ENCODE data around the gene TMED7. TPM values are rescaled to one million over a fixed set of nuclear protein-coding genes. Genes with fewer than 3 reads are reported as not detected.

Gene TMED7
- total RNA-seq, 4 donors from 2014 or later: 53.1 to 122 (median 68.6) TPM

DNA sequence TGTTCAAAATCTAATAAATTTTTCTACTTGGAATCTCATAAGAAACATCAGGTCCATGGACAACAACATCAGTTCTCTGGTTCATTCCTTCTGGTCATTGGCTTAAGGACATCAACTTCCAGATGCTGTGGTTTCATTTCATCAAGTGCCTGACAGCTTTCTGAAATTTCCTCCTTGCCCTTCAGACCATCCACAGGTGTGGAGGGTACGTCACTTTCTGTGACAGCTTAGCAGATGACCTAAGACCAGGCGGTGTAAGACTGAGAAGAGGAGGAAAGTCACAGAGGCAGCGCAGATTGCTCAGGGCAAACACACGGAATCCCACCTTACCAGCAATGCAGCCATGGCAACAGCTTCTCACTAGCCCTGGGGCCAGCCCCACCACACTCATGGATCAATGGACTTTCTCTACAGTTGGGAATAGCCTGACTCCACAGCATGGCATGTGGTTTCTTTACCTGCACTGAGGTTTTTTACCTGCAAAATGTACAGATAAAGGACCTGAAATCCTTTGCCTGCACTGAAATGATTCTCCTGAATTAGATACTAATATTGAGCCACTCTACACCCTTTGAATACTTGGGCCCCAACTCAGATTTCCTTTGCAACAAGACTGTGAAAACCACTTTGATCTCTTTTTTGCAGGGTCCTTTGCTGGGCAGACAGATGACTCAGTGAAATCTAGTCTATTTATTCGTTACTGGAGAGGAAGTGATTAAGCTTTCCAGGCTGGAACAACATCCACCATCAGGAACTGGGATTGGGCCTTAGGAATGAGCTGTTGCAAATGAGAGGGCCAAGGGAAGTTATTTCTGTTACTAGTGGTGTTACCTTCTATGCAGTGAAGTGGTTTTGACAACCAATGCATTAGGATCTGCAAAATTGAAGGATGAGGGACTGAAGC lies 50.4 kb downstream of the TMED7 start:
- intact Hi-C loops (cut with DNase I; ENCODE audit: low total_unique reads): no loop called here
- Histone ChIP-seq H3K4me3 (no peak overlapping the region), H3K27me3 (no peaks in the 10 kb centered on the region), H3K9me3 (no peaks in the 10 kb centered on the region), H3K36me3 (no peaks in the 10 kb centered on the region), H3K4me1 (peaks cover 14 to 21% of the 10 kb centered on the region in 2 donors), H3K27ac (no peak overlapping the region)
- no peak for DNase-seq
- no peak for ATAC-seq
- TF ChIP-seq POLR2A (IDR thresholded peaks at IDR 0.05): no peak
- TF ChIP-seq, protein P1, sequence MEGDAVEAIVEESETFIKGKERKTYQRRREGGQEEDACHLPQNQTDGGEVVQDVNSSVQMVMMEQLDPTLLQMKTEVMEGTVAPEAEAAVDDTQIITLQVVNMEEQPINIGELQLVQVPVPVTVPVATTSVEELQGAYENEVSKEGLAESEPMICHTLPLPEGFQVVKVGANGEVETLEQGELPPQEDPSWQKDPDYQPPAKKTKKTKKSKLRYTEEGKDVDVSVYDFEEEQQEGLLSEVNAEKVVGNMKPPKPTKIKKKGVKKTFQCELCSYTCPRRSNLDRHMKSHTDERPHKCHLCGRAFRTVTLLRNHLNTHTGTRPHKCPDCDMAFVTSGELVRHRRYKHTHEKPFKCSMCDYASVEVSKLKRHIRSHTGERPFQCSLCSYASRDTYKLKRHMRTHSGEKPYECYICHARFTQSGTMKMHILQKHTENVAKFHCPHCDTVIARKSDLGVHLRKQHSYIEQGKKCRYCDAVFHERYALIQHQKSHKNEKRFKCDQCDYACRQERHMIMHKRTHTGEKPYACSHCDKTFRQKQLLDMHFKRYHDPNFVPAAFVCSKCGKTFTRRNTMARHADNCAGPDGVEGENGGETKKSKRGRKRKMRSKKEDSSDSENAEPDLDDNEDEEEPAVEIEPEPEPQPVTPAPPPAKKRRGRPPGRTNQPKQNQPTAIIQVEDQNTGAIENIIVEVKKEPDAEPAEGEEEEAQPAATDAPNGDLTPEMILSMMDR (IDR thresholded peaks at IDR 0.05 in 4 of 5, conservative IDR thresholded peaks at IDR 0.05 in 1 of 5): no peak
- in situ Hi-C loops (cut with MboI; ENCODE audit: low sequenced_read_pairs in 4 of 4): loop anchor here in 1 of 4 donors (5.0 kb wide), 1 partner anchor 263 kb away; no protein-coding TSS in a partner anchor

DNA sequence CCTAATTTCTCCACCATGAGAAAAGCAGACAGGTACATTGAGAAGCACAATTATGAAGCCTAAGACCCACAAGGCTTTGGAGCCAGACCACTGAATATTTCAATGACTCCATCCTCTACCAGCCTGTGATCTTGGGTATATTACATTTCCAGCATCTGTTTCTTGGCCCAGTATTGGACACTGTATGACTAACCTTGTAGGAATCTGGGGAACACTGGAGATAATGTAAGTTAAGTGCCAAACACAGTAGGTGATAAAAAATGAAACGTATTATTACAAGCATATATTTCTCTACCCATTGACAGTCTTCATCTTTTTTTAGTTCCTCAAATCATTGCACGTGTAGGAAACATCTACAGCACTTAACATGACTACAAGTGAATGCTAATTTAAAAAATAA lies 52.7 kb downstream of the TMED7 start:
- ATAC-seq: no peak
- Histone ChIP-seq H3K27me3 (no peaks in the 10 kb centered on the region), H3K9me3 (no peaks in the 10 kb centered on the region), H3K36me3 (no peaks in the 10 kb centered on the region), H3K4me3 (no peak overlapping the region), H3K27ac (no peak overlapping the region), H3K4me1 (peaks cover 24 to 34% of the 10 kb centered on the region in 2 donors)
- DNase-seq: no peak
- intact Hi-C loops (cut with DNase I; ENCODE audit: low total_unique reads): loop anchor here (5.0 kb wide), 1 partner anchor 196 kb away; no protein-coding TSS in a partner anchor
- TF ChIP-seq, protein P1 (IDR thresholded peaks at IDR 0.05 in 4 of 5, conservative IDR thresholded peaks at IDR 0.05 in 1 of 5): no peak
- TF ChIP-seq POLR2A (IDR thresholded peaks at IDR 0.05): no peak
- in situ Hi-C loops (cut with MboI; ENCODE audit: low sequenced_read_pairs in 4 of 4): no loop called here

DNA sequence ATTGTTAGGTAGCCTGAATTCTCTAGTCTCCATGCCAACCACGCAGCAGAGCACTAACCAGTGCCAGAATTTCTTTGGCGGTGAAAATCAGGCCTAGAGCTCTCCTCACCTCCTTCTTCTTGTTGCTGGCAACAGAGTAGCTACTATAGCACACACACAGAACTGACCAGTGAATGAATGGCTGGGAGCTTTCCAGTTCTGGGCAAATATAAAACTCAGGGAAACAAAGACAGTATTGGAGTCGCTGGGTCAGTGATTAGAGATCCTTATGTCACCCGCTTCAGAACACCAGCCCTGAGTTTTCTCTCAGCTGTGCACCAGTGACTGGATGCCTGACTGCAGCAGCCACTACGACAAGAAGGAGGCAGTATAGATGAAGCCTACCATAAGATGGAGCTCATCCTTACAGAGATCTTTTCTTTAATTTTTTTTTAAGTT lies 54.4 kb downstream of the TMED7 start:
- Histone ChIP-seq H3K9me3 (no peaks in the 10 kb centered on the region), H3K36me3 (no peaks in the 10 kb centered on the region), H3K27me3 (no peaks in the 10 kb centered on the region), H3K27ac (no peak overlapping the region), H3K4me3 (no peak overlapping the region), H3K4me1 (peaks cover 24 to 34% of the 10 kb centered on the region in 2 donors)
- TF ChIP-seq POLR2A (IDR thresholded peaks at IDR 0.05): no peak
- TF ChIP-seq, protein P1 (IDR thresholded peaks at IDR 0.05 in 4 of 5, conservative IDR thresholded peaks at IDR 0.05 in 1 of 5): no peak
- in situ Hi-C loops (cut with MboI; ENCODE audit: low sequenced_read_pairs in 4 of 4): no loop called here
- DNase-seq (no peak), ATAC-seq (peak in 1 of 2 donors; percentile 12)
- intact Hi-C loops (cut with DNase I; ENCODE audit: low total_unique reads): loop anchor here (5.0 kb wide), 1 partner anchor 194 kb away; no protein-coding TSS in a partner anchor

DNA sequence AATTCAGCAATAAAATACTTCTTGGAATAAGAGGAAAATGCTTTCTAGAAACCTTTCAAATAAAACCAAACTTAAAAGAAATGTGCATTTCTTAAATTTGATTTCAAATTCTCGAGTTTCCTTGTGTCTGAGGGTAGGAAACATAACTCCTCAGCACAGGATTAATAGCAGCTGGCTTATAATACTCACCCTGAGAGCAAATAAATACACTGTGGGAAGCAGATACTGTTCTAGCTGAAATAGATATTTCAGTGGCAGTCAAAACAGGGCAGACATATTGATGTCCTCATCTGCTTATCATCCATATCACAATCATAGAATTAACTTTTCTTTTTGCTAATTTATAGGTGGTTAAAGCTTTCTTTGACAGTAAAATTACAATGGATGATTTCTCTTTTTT lies 57.2 kb downstream of the TMED7 start:
- ATAC-seq (peak in 1 of 2 donors; percentile 89), DNase-seq (no peak)
- Histone ChIP-seq H3K36me3 (no peaks in the 10 kb centered on the region), H3K4me3 (no peak overlapping the region), H3K27ac (peak overlapping the region in 1 of 4 donors; percentile 38), H3K4me1 (peaks cover 19 to 34% of the 10 kb centered on the region in 2 donors), H3K9me3 (no peaks in the 10 kb centered on the region), H3K27me3 (no peaks in the 10 kb centered on the region)
- no peak for TF ChIP-seq POLR2A (IDR thresholded peaks at IDR 0.05)
- TF ChIP-seq, protein P1 (IDR thresholded peaks at IDR 0.05 in 4 of 5, conservative IDR thresholded peaks at IDR 0.05 in 1 of 5): no peak
- intact Hi-C loops (cut with DNase I; ENCODE audit: low total_unique reads) (no loop called here), in situ Hi-C loops (cut with MboI; ENCODE audit: low sequenced_read_pairs in 4 of 4) (no loop called here)

Measured in gastrocnemius medialis (tissue), 4 donors.